GM13976 (cell line): ENCODE measurements around the gene TMEM135.
A peak's percentile ranks its signal among the peaks of the same experiment; 100 is the strongest.
"Not testable (repeated sequence)": the region's sequence is repeated elsewhere in the genome, so short reads cannot be mapped to it uniquely, and the experiment has no call there.

ENCODE experiments used
- DNase-seq: peaks from one replicate; pipeline ENCODE4 v3.0.0; 2012; ENCODE audit warnings: low spot score
- in situ Hi-C: fragments of 300-500 bp; cut with MboI; formaldehyde crosslinking; loops from one replicate; pipeline ENCODE4 v1.12.0; 2022; ENCODE audit warnings: low sequenced_read_pairs, mixed read lengths, inconsistent platforms; ENCODE audit not compliant: unreplicated experiment
- TF ChIP-seq, protein P1 (sequence below): IDR thresholded peaks from 2 replicates; pipeline ENCODE4 v1.5.1; 2012; ENCODE audit warnings: borderline replicate concordance, mild to moderate bottlenecking; ENCODE audit not compliant: insufficient read depth; ENCODE audit errors: extremely low read depth, missing control alignments, control extremely low read depth

The TMEM135 gene

GRCh38 chr11:87037450-87038234 lies at the start of gene TMEM135:
TSS of gene TMEM135 (plus strand) at chr11:87037934. CDS start at chr11:87038046, 112 bp downstream.
- in situ Hi-C loops: no loop called here
- DNase-seq: peak; percentile 98
- TF ChIP-seq, protein P1, sequence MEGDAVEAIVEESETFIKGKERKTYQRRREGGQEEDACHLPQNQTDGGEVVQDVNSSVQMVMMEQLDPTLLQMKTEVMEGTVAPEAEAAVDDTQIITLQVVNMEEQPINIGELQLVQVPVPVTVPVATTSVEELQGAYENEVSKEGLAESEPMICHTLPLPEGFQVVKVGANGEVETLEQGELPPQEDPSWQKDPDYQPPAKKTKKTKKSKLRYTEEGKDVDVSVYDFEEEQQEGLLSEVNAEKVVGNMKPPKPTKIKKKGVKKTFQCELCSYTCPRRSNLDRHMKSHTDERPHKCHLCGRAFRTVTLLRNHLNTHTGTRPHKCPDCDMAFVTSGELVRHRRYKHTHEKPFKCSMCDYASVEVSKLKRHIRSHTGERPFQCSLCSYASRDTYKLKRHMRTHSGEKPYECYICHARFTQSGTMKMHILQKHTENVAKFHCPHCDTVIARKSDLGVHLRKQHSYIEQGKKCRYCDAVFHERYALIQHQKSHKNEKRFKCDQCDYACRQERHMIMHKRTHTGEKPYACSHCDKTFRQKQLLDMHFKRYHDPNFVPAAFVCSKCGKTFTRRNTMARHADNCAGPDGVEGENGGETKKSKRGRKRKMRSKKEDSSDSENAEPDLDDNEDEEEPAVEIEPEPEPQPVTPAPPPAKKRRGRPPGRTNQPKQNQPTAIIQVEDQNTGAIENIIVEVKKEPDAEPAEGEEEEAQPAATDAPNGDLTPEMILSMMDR: peak; percentile 8

DNA sequence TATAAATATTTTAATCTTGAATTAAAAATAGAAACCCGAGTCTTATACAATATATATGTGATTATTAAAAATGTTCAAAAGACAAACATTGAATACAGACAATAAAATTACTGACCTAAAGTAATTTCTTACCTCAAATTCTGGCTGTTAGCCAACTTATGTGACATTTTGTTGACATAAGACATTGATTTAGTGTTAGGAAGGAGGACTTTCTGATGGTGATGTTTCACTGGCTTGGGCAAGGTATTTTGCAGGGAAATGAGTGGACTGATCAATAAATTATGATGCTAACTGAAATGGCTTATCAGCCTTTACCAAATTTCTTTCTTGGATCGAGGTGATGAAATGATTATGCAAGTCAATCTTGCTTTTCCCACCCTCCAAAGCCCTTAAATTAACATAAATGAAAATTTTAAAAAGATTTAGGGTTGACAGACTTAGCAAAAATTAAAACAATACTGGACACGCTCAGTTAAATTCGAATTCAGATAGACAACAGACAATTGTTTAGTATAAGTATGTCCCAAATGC lies 49.3 kb upstream of the TMEM135 start:
- no peak for DNase-seq
- in situ Hi-C loops: no loop called here
- TF ChIP-seq, protein P1: no peak

- TF ChIP-seq, protein P1: no peak
These were observed 47.7 kb upstream of the TMEM135 start for GRCh38 chr11:86990031-86990430.

GRCh38 chr11:86990515-86990914 lies 47.2 kb upstream of the TMEM135 start:
- in situ Hi-C loops: no loop called here
- TF ChIP-seq, protein P1: no peak
- no peak for DNase-seq

More at GRCh38 chr11:86990031-86990430, 47.7 kb upstream of the TMEM135 start:
- in situ Hi-C loops: no loop called here
- no peak for DNase-seq

DNA sequence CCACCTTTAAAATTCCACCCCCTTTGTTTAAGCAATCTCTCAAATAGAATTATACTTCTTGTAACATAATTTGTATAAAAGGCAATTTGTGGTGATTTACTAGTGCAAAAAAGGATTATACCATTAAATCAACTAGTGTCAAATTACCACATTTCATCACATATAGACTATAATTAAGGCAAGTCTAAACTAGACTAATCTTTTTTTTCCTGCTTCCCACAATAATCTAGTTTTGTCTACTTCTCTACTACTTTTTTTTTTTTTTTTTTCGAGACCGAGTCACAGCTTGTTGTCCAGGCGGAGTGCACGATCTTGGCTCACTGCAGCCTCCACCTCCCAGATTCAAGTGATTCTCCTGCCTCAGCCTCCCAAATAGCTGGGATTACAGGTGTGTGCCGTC lies 46.4 kb upstream of the TMEM135 start:
- in situ Hi-C loops: no loop called here
- TF ChIP-seq, protein P1: no peak
- no peak for DNase-seq

DNA sequence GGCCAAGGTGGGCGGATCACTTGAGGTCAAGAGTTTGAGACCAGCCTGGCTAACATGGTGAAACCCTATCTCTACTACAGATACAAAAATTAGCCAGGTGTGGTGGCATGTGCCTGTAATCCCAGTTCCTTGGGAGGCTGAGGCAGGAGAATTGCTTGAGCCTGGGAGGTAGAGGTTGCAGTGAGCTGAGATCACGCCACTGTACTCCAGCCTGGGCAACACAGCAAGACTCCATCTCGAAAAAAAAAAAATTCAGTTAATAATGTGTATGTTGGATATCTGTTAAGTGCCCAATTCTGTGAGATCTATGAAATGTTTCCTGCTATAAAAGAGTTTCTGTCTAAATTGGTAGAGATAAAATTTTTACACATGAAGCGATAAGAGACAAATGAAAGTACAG lies 45.4 kb upstream of the TMEM135 start:
- in situ Hi-C loops, DNase-seq: not testable (repeated sequence)

DNA sequence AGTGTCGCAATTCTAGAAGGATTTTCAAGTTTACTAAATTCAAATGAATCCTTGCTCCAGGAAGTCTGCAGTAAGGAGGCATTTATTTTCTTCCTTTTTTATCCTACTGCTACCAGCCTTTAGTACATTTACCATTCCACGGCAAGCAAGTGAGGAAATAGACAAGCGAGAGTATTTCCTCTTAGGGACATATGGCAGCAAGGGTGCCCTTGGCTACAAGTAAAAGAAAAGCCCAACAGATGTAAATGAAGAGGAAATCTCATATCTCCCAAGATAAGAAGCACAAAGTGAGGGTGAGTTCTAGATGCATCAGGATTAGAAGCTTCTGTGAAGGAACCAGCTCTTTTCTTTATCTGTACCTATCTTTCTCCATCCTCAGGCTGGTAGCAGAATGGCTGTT lies 44.7 kb upstream of the TMEM135 start:
- DNase-seq: no peak
- in situ Hi-C loops: no loop called here
- TF ChIP-seq, protein P1: no peak
